Frontal cortex (tissue), 4 donors: ENCODE measurements around the gene SIRT2. TPM values are rescaled to one million over a fixed set of nuclear protein-coding genes. Genes with fewer than 3 reads are reported as not detected.
A peak's percentile ranks its signal among the peaks of the same experiment; 100 is the strongest.
"Not testable (repeated sequence)": the region's sequence is repeated elsewhere in the genome, so short reads cannot be mapped to it uniquely, and the experiment has no call there.

Source experiments
- DNase-seq, 2 donors: peaks; one replicate each; pipeline ENCODE4 v3.0.0; 2012; ENCODE audit warnings: low spot score in 2 of 2
- FAIRE-seq: peaks from 2 replicates; lab custom pipeline; 2012; peaks lifted over from hg19 to GRCh38; lab: Jason Lieb, UNC
- total RNA-seq: library from RNA; depleted of rRNA; stranded (reverse); fragments of >200 nt; gene quantifications from one replicate; pipeline ENCODE4 v1.2.3, GENCODE V29; 2014
- donor health status: control.
- donor health status: control.
- donor health status: control.

The SIRT2 gene
- total RNA-seq, 1 donor from 2014 or later: 56.7 TPM

DNA sequence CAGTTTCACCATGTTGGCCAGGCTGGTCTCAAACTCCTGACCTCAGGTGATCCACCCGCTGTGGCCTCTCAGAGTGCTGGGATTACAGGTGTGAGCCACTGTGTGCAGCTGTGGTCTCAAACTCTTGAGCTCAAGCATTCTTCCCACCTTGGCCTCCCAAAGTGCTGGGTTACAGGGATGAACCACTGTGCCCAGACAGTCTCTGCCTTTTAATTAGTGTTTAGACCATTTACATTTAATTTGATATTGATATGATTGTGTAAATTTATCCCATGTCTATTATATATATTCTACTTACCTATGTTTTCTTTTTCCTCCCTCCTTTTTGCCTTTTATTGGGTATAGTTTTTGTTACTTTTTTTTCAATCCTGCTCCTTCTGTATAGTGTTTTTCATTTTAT lies 2.3 kb upstream of the SIRT2 start:
- no peak for FAIRE-seq
- DNase-seq: no peak

DNA sequence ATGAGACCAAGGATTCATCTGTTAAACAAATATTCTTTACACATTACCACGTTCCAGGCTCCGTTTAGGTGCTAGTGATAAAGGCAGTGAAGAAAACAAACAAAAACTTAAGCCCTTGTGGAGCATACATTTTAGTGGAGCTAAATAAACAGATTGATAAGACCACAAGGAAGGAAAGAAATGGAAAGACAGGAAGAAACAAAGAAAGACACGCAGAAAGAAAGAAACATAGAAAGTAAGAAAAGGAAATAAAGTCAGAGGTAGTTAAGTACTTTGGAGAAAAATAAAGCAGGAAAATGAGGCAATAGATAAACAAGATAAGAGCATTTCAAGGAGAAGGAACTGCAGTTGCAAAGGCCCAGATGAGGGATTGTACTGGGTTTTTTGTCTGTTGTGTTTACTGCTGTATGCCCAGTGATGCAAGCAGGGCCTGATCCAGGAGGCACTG lies 1.3 kb upstream of the SIRT2 start:
- no peak for DNase-seq
- FAIRE-seq: no peak

DNA sequence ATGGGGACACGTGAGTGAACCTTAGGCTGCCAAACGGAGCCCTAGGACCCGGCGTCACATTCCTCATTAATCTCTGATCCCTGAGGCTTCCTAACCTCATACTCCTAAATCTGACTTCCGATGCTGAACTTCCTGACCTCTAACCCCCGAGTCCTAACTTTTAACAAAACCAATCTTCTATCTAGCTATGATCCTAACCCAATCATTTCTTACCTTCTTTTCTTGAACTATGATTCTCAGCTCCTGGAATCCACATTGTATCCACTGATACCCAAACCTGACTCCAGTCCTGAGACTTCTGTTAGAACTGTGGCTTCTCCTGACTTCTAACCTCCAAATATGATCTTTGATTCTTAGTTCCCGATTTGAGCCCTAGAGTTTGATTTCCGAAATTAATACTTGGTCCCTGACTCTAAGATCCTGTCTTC lies 798 bp upstream of the SIRT2 start:
- DNase-seq (peak in 1 of 2 donors; percentile 61), FAIRE-seq (no peak)

DNA sequence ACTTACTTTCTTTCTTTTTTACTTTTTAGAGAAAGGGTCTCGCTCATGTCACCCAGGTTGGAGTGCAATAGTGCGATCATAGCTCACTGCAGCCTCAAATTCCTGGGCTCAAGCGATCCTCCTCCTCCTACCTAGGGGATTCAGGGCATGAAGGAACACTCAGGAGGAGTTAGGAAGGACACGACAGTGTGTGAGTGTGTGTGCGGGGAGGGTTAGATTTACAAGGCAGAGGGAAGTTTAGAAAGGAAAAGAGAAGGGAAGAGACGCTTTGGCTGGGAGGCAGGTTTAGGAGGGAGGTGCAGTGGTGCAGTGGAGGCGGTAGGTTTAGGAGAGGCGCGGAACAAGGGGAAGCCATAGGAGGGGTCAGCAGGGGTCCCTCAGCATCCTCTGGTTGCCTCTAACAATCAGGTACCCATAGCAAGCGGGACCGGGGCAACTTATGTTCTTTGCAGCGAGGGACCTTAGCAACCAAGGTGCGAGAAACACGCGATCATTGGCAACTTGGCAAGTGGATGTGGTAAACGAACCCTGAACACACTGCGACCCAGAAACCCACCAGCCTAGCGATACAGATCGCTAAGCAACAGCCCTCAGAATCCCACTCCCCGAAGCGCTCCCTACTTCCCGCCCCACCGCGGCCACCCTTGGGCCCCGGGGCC lies 501 bp downstream of the SIRT2 start:
- DNase-seq (no peak), FAIRE-seq (no peak)

DNA sequence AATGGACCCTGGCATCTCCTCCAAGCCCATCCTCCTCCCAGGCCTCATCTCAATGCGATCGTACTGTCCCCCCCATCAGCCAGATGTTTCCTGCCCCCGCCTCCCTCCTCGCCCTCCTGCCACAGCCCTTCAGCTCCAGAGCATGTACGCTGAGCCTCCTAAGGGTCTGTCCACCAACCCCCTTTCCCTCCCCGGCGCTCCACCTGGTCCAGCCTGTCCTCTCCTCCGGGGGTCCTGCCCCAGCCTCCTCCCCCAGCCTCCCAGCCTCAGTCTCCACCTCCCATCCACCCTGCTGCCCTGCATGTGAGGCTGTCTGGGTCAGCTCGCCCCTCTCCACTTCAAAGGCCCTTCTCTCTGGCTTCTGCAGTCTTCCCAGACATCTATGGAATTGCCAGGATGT lies 4.5 kb downstream of the SIRT2 start:
- FAIRE-seq: no peak

DNA sequence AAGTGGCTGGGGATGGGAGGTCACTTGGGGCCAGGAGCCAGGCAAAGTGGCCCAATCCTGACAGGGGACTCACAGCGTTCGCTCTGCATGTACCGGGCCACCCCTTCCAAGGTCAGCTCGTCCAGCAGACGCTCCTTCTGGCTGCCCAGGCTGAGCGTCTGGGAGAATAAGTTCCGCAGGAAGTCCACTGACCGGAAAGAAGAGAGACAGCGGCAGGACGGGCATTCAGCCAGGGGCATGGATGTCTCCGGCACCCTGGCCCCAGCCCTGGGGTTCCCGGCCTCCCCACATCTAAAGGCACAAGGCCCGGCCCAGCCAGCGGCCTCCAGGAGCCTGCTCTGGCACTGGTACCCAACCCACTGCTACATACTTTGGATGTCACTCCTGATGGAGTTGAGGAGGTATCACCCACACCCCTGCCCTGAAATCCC lies 6.1 kb downstream of the SIRT2 start:
- no peak for DNase-seq
- FAIRE-seq: no peak

More for the DNA sequence above, 4.5 kb downstream of the SIRT2 start:
- no peak for DNase-seq

DNA sequence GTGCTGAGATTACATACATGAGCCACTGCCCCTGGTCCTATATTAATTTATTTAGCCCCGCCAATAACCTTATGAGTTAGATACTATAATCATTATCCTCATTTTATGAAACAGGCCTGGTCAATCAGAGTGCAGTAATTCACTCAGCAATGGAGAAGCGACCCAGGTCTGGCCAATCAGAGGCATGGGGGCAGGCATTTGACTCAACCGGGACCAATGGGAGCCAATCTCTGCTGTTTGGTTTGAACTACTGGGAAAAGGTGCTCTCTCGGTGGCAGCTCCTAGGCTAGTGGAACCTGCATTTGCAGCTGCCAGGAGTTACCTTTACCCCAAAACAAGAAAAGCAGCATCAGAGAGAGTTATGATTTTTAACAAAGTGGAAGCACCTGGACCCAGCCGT lies 6.6 kb downstream of the SIRT2 start:
- DNase-seq: no peak
- FAIRE-seq: no peak

DNA sequence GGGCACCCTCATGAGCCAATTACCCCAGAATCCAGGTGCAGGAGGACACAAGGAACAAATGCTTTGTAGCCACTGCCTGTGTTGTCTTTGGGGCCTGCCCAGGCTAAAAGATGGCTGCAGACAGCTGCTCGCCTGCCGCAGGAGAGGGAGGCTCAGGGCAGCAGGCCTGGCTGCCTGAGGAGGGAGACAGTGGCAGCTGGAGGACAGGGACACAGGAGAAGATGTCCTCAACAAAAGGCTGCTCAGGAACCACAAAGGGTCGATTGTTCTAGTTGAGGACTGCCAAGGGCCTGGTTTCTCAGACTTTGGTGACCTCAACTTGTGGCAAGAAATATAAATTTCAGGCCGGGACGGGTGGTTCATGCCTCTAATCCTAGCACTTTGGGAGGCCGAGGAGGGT lies 7.6 kb downstream of the SIRT2 start:
- FAIRE-seq (no peak), DNase-seq (peak in 1 of 2 donors; percentile 67)

DNA sequence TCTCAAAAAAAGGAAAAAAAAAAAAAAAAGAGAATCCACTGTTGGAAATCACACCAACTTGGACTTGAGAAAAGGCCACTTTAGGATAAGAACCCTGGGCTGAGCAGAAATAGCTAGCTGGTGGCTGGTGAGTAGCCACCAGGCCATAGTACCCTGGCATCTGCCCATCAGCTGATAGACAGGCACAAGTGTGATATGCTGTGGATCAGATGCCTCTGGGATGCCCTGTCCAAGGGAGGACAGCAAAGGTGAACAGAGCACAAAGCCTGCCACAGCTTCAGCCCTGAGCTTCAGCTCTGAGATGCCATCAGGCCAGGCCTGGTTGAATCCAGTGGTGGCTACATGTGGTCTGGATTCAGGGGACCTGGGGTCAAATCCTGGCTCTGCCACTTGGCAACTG lies 8.7 kb downstream of the SIRT2 start:
- FAIRE-seq: no peak

DNA sequence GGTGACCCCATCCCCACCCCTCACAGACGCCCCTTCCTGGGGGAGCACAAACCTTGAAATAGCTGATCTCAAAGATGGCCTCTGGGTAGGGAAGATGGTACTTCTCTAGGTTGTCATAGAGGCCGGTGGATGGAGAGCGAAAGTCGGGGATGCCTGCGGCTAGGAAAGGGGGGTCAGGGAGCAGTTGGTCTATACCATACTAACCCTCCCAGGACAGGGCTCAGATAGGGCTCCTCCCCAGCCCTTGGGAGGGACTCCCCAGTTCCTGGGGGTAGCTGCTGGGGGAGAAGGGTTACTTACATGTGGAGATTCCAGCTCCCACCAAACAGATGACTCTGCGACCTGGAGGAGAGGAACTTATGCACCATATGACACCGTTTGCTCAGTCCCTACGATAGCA lies 9.6 kb downstream of the SIRT2 start:
- FAIRE-seq: no peak
- no peak for DNase-seq

More for the DNA sequence above, 8.7 kb downstream of the SIRT2 start:
- DNase-seq: no peak

DNA sequence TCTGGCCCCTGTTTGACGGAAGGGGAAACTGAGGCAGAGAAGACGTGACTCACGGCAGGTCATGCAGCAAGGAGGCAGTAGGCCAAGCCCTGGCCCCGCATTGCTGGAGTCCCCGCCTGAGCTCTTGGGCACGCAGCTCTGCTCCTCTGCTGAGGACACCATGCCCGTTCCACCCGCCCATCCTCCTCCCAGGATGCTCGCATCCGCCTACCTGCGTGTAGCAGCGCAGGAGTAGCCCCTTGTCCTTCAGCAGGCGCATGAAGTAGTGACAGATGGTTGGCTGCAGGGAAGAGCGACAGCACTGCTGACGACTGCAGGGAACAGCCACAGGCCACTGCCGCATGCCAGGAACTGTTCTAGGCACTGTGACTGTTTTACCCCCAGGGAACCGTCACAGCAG lies 10.5 kb downstream of the SIRT2 start:
- FAIRE-seq: no peak

DNA sequence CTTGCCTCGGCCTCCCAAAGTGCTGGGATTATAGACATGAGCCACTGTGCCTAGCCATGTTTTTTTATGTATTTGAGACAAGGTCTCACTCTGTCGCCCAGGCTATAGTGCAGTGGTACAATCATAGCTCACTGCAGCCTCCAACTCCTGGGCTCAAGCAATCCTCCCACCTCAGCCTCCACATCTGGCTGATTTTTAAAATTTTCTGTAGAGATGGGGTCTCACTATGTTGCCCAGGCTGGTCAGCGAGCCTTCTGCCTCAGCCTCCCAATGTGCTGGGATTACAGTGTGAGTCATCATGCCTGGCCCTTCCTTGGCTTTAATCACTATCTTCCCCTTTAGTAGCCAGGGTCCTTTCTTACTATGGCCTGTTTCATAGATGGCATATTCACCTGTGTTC lies 14.7 kb downstream of the SIRT2 start:
- DNase-seq, FAIRE-seq: not testable (repeated sequence)

More for the DNA sequence above, 10.5 kb downstream of the SIRT2 start:
- DNase-seq: no peak

DNA sequence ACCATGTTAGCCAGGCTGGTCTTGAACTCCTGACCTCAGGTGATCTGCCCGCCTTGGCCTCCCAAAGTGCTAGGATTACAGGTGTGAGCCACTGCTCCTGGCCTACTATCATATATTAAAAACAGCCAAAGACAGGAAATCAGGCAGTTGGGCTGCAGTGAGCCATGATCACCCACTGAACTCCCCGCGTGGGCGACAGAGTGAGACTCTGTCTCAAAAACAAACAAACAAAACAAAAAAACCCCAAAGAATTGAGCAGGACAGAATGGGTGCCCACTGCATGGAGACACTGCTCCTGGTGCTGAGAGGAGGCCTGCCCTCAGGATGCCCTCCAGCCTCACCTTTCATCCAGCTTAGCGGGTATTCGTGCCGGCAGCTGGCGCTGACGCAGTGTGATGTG lies 16.1 kb downstream of the SIRT2 start:
- DNase-seq (no peak), FAIRE-seq (no peak)

DNA sequence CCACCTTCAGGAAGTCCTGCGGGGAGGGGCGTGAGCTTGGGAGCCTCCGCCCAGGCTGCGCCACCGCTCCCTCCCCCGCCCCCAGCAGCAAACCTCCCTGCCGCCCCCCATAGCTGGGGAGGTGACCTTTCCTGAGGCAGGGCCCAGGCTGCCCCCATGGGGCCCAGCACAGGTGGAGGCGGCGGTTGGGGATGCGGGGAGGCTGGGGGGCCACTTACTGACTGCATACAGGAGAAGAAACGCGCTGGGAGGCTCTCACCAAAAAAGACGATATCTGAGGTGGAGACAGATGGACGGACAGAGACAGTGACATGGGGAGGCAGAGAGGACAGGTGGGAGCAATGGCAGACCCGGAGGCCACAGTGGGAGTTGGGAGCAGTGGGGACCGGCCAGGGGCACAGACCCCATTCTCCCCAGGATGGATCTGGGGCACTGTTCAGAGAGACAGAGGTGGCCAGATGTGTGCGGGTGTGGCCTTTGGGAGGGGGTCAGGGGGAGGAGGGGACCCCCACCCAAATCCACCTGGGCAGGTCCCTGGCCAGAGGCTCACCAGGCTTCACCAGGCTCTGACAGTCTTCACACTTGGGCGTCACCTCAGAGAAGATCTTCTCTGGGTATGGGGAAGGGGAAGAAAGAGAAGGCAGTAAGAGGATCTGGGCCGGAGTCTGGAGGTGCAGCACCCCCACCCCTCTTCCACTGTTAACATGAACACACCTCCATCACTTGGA lies 18.4 kb downstream of the SIRT2 start:
- no peak for FAIRE-seq

DNA sequence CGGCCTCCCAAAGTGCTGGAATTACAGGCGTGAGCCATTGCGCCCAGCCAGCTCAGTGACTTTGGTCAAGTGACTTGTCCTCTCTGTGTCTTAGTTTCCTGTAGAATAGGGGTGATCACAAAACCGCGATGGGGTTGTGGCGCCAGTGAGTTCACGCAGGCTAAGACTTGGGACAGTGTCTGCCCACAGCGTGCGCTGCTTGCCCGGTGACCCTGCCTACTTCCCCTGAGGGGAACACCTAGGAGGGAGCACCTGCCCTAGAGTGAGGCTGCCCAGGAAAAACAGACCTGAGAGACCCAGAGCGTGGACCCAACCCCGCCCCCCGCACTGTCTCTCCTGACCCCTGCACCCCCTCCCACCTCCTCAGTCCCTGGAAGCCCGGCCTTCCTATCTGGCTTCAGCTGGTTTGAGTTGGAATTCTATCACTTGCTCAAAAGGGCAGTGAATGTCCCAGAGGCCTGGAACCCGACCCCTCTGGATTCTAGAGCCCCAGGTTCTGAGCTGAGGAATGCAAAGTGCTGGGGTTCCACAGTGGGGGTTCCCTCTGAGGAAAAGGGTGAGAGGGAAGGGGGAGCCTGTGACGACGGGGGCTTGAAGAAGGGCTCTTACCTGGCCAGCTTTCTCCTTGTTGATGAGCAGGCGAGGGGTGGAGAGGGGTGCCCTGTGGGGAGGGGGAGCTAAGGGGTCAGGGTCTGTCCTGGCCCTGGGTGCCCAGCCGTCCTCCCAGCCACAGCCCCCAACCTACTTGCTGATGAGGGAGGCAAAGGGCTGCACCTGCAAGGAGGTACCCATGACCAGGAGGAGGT lies 19.1 kb downstream of the SIRT2 start:
- FAIRE-seq (no peak), DNase-seq (no peak)

More for the DNA sequence above, 18.4 kb downstream of the SIRT2 start:
- no peak for DNase-seq

DNA sequence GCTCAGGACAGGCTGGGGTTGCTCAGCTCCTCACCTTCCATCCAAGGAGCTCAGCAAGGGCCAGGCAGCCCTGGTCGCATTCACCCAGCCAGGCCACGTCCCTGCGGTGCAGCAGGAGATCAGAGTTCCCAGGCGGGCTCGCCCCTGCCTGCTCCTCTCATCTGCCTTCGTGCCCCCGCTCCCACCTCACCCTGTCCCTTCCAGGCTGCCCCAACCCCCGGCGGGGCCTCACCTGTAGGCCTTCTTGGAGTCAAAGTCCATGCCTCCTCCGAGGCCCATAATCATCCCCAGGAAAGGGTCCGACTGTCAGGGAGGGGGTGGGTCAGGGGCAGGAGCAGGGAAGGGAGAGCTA lies 20.0 kb downstream of the SIRT2 start:
- DNase-seq (no peak), FAIRE-seq (no peak)

DNA sequence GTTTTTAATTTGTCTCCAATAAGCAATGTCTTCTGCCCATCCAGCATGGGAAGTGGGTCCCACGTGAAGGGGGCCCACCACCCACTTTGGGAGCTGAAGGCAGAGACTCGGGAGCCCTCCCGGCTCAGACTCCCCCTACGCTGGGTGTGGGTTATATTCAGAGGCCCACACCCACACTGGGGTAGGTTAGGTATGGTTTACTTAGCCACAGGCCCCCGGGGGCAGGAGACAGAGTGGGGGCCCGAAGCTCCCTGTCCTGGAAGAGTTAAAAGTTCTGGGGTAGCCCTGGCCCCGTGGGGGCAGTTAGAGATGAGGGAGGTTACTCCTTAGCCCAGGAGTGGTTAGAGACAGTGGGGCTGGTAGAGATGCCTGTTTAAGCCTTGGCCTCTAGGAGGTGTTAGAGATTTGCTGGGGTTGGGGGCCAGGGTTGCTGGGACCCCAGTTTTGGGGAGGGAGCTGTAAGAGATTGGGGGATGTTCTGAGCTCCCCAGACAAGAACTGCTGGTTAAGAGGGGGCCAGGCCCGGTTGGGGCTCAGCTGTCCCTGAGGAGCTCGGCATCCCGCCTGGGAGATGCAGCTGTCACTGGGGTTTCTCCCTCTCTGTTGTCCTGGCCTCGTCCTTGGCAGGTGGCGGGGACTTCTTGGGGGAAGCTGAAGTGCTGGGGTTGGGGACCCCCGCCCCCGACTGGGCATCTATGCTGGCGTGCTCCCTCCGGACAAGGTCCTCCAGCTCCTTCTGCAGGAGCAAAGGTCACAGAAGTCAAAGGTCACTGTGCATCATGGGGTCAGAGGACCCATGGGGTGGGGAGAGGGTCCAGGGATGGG lies 20.6 kb downstream of the SIRT2 start:
- FAIRE-seq: no peak
- DNase-seq: no peak

DNA sequence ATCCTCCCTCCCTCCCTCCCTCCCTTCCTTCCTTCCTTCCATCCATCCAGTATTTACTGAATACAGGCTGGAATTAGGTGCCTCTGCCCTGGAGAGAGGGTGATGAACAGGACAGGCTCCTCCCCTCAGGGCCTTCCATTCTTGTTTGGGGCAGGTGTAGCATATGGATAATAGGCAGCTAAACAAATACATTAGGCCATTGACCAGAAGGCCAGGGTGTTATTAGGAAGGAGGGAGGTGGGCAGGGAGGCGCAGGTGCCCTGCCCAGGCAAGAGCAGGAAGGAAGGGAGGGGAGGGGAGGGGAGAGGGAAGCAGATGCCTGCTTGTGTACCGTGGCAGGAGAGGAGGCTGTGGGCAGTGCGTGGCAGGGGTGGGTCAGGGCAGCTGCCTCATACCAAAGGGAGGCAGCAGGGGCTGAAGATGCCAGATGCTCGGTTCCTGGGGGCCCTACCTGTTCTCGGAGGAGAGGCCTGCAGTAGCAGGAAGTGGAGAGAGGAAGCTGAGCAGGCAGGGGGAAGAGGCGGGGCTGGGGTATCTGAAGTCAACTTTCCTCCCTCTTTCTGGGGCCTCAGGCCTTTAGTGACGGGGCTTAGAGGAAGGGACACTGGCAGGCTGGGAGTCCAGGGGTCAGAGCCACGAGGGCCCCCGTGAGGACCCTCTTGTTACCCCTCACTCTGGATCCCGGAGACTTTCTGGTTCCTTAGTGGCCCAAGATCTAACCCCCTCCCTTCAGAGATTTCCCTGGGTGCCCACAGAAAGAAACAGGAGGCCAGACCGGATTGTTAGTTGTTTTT lies 21.4 kb downstream of the SIRT2 start, which contains the start of gene RINL:
TSS of gene RINL (minus strand) at position 495 of the 794 bp plus-strand sequence. CDS start 1,533 bp downstream, outside the sequence.
- FAIRE-seq: no peak
- peak in 1 of 2 donors; percentile 18 for DNase-seq
